ENCODE results near the gene ZNF775. TPM values are rescaled to one million over a fixed set of nuclear protein-coding genes. Genes with fewer than 3 reads are reported as not detected.
A peak's percentile ranks its signal among the peaks of the same experiment; 100 is the strongest.

ZNF775 gene
- total RNA-seq, result 17.1 TPM

GRCh38 chr7:150378853-150379440, at the start of gene ZNF775:
Gene ZNF775 (plus strand): TSS chr7:150379330. CDS start chr7:150388471, 9,141 bp downstream.
- TF ChIP-seq CTCF (IDR thresholded peaks at IDR 0.05), result no peak
- intact Hi-C loops (cut with DNase I), result loop anchor here (1.0 to 10.0 kb wide), 6 partner anchors 10 to 1114 kb away; partner anchors contain the start of genes ATP6V0E2, ZNF783 and ZNF862

GRCh38 chr7:150329331-150330120, 49.6 kb upstream of the ZNF775 start:
- no peak for TF ChIP-seq CTCF (IDR thresholded peaks at IDR 0.05)
- Histone ChIP-seq H3K4me3 (no peak overlapping the region), H3K9me3 (no peaks in the 10 kb centered on the region), H3K4me1 (no peaks in the 10 kb centered on the region), H3K27ac (no peak overlapping the region), H3K36me3 (no peaks in the 10 kb centered on the region), H3K27me3 (no peaks in the 10 kb centered on the region)
- no peak for DNase-seq (ENCODE audit: low spot score in 2 of 2)
- intact Hi-C loops (cut with DNase I), result no loop called here

More at GRCh38 chr7:150378853-150379440, at the start of gene ZNF775:
- peaks cover 0 to 6% of the 10 kb centered on the region in 2 donors for H3K4me1 ChIP-seq
- peak; percentile 88 to 98 for DNase-seq (ENCODE audit: low spot score in 2 of 2)
- peak within 1 kb of the TSS; percentile 61 to 93 for H3K4me3 ChIP-seq
- H3K27me3 ChIP-seq, result no peaks in the 10 kb centered on the region
- no peaks in the 10 kb centered on the region for H3K9me3 ChIP-seq
- H3K27ac ChIP-seq, result peak within 1 kb of the TSS; percentile 79 to 85
- peaks cover 0 to 8% of the 10 kb centered on the region in 2 donors for H3K36me3 ChIP-seq

GRCh38 chr7:150330211-150330885, 48.8 kb upstream of the ZNF775 start:
- H3K27ac ChIP-seq, result no peak overlapping the region
- H3K4me1 ChIP-seq, result no peaks in the 10 kb centered on the region
- no peak for TF ChIP-seq CTCF (IDR thresholded peaks at IDR 0.05)
- intact Hi-C loops (cut with DNase I), result no loop called here
- no peaks in the 10 kb centered on the region for H3K36me3 ChIP-seq
- DNase-seq (ENCODE audit: low spot score in 2 of 2), result no peak
- H3K9me3 ChIP-seq, result no peaks in the 10 kb centered on the region
- no peak overlapping the region for H3K4me3 ChIP-seq
- H3K27me3 ChIP-seq, result no peaks in the 10 kb centered on the region

GRCh38 chr7:150332852-150333635, 46.1 kb upstream of the ZNF775 start:
- peak in 1 of 2 donors; percentile 55 for DNase-seq (ENCODE audit: low spot score in 2 of 2)

More at GRCh38 chr7:150332852-150333635, 46.1 kb upstream of the ZNF775 start:
- TF ChIP-seq CTCF (IDR thresholded peaks at IDR 0.05), result no peak
- intact Hi-C loops (cut with DNase I), result no loop called here
- no peaks in the 10 kb centered on the region for H3K36me3 ChIP-seq
- H3K27me3 ChIP-seq, result no peaks in the 10 kb centered on the region
- peaks cover 0 to 2% of the 10 kb centered on the region in 2 donors for H3K4me1 ChIP-seq
- H3K27ac ChIP-seq, result no peak overlapping the region
- H3K9me3 ChIP-seq, result no peaks in the 10 kb centered on the region
- no peak overlapping the region for H3K4me3 ChIP-seq
